HG02973 (cell line): ENCODE measurements around the gene PEG3.

ENCODE experiments used
- ATAC-seq: cut with Tn5 transposase; IDR thresholded peaks from one replicate; pipeline ENCODE4 v1.9.1; 2021; ENCODE audit warnings: moderate library complexity; ENCODE audit not compliant: unreplicated experiment

PEG3 gene

DNA sequence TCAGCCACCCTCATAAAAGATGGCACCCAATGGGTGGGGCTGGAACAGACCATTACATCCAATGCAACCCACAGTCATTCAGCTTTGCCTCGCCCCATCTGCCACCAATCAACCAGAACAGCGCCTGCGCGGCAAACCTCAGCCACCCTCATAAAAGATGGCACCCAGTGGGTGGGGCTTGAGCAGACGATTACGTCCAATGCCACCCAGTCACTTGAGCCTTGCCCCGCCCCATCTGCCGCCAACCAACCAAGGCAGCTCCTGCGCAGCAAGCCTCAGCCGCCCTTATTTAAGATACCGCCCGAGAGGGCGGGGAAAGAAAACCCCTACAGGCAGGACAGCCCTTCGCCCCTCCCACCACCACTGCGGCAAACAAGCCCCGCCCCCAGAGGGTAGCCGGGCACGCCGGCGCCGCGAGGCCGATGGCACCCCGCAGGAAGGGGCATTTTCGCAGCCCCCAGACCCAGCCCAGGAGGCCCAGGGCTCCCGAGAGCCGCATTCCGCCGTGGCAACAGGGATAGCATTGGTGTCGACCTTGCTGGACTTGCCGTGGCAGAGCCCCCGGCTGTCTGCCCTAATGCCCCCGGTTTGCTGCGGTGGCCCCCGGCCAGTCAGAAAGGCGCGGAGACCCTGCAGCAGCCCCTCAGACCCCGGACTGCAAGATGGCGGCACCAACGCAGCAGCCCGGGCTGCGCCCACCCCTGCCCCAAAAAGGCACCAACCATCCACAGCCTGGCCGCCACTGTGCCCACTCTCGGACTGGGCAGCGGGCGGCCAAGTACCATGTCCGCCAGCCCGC is 675 bp downstream of the PEG3 start:
- no peak for ATAC-seq

DNA sequence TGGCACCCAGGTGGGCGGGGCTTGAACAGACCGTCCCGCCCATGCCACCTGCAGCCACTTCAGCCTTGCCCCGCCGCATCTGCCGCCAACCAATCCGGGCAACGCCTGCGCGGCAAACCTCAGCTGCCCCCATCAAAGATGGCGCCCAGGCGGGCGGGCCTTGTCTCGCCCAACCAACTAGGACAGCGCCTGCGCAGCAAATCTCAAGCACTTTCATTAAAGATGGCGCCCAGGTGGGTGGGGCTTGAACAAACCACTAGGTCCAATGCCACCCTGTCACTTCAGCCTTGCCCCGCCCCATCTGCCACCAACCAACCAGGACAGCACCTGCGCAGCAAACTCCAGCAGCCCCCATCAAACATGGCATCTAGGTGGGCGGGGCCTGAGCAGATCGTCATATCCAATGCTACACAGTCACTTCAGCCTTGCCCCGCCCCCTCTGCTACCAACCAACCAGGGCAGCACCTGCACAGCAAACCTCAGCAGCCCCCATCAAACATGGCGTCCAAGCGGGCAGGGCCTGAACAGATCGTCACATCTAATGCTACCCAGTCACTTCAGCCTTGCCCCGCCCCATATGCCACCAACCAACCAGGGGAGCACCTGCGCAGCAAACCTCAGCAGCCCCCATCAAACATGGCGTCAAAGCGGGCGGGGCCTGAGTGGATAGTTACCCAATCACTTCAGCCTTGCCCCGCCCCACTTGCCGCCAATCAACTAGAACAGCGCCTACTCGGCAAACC is 1.4 kb downstream of the PEG3 start:
- ATAC-seq, result no peak

DNA sequence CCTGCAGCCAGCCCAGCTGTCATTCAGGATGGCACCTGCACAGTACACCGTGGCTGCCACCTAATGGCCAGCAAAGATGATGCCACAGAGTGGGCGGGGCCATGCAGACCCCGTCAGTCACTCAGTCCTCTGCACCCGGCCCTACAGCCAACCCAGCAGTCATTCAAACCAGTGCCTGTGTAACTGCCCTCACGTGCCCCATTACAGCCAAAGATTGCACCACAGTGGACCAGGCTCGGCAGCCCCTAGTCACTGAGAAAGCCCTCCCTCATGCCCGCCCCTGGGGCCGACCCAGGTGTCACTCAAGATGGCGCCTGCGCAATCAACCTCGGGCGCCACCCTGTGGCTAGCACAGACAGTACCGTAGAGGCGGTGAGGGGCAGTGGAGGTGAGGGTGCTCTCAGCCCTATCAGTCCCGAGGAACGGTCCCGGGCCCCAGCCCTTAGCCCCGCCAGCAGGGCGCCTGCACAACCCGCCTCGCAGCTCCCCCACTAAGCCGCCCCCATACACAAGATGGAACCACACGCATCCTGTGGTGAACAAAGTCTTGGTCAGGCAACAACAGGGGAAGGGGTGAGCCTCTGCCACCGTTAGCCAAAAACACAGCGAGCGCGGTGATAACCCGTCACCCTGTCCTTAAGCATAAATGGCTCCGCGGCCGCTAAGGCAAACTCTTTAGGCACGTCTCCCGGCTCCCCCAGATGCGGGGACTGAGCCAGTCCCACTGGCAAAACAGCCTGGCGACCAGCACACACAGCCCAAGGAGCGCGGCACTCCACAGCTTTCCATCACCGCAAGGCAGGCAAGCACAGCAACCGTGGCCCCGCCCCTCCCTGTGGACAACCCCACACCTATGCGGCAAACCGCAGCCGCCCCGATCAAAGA is 2.3 kb downstream of the PEG3 start:
- ATAC-seq, result no peak

DNA sequence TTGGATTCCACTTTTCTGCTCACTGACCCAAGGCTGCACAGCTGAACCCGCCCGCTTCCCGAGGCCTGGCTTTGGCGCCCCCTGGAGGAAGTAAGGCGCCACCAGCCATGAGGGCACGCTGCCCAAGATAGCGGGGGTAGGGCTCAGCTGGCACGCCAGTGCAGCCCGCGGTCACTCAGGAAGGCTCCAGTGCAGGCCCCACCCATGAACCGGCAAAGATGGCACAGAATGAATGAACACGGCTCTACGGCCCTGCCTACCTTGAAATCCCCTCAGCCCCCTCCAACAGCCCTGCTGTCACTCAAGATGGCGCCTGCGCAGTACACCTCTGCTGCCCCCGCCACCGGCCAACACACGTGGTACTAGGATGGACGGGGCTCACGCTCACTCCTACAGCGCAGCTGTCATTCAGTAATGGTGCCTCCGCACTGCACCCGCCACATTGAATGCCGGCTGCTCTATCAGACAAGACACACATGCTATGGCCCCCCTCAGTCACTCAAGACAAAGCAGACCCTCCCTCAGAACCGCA is 3.0 kb downstream of the PEG3 start:
- no peak for ATAC-seq

DNA sequence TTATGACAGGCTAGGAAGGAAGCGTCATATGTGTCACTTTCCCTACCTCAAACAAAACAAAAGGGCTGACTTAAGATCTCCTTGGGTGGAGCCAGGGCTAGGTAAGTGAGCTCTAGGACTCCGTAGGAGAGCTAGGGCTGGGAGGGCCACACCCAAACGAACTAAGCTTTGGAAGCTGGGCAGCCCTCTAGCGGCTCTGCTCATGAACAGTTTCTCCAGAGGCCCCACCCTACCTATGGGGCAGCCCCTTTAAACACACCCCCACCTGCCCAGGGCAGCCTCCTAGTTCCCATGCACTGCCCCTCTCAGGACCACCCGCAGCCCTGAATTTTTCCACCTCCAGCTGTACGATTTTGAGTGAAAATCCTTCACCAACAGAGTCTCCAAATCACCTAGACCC is 3.5 kb downstream of the PEG3 start:
- no peak for ATAC-seq

DNA sequence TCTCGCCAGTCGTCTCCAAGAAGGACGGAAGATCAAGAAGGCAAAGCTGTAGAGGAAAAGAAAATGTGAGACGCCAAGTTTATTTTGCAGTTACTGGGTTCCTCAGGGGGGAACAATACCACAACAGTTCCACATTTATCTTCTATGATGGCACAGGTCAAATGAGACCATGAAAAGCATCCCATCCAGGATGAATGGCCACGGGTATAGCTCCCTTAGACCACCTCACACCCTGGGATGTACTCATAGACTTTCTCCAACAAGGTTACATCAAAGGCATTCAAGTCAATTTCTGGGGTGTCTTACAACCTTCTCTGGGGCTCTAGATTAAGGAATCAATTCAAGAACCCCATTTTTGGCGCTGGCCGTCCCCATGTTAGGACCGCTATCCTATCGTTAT is 4.5 kb downstream of the PEG3 start:
- no peak for ATAC-seq

DNA sequence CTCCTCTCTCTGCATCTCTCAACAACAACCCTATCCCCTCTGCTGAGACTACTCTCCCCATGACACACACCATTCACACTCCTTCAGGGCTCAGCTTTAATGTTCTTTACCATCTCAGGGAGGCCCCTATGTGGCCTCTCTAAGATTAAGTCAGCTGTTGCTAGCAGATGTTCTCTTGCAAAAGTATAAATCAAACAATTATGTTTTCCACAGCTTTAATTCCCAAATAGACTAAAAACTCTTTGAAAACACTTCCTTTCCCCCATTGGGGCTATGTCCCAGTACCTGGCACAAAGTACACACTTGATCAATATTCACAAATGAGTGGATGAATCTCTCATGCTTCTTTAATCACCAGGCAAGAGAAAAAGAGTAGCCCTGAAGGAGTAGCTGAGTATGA is 5.1 kb downstream of the PEG3 start:
- ATAC-seq, result no peak

DNA sequence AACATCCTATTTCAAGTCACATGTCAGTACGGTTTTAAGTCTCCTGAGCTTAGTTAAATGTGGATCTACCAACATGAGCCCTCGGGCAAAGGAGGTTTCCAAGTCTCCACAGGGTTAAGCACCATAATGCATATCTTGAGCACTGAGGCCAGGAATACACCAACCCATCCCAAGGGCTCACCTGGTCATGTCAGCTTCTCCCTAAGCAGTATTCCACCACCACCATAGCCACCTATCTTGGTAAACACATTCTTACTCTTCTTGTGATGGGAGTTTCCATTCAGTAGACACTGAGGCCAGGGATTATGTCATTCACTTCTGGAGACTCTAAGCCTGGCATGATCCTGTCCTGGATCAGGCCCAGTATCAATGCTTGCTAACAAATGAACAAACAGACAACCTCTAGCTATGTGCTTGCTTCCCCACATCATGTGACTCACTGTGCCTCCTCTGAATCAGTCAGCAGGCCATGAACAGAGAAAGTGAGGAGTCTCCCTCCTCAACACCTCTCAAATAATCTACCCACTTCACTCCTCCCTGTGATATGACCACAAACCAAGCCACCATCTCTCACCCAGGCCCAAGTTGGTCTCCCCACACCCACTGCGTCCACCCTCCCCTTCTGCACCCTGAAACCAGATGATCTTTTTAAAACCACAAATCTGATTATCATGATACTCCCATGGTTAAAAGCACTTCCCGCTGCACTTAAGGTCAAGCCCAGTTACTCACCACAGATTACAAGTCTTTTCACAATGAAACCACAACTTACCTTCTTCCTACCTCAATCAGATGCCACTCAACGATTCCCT is 5.8 kb downstream of the PEG3 start:
- ATAC-seq, result no peak

DNA sequence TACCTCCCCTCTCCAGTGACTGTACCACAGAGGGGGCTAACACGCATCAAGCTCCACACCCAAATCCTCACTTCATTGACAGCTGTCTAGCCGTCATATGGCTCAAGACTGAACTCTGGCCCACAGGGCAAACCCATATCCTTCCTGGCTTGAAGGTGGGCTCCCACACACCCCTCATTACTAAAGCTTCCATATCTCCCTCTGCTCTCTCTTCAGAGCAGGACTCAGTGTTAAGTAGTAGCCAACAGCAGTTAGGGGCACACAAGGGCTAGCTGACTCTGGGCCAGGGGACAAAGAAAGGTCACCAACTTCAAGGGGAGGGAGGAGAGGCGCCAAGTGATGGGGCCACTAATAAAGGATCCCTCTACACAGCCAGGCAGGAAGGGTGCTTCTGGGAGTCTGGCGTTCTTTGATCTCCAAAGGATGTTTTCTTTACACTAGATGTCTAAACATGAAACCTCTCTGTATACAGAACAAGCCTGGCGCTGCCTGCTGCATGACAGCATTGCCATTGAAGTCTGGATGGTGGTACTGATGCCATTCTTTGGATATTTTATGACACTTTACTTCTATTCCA is 8.1 kb downstream of the PEG3 start:
- no peak for ATAC-seq

DNA sequence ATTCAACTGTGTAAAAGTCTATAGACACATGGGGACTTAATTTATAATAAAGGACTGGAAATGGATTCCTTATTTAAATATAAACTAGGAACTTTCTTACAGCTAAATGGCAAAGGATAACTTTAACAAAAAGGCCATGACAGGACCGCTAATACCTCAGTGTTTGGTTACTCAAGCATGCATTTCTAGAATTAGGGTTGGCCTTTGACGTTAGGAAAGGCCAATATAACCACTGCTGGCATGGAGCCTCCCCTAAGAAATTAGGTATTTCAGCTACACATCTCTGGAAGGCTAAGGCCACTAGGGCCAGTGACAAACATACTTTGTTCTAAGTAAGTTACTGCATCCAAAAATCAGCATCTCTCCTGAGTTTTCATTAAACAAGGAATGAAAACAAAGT is 9.3 kb downstream of the PEG3 start:
- no peak for ATAC-seq

DNA sequence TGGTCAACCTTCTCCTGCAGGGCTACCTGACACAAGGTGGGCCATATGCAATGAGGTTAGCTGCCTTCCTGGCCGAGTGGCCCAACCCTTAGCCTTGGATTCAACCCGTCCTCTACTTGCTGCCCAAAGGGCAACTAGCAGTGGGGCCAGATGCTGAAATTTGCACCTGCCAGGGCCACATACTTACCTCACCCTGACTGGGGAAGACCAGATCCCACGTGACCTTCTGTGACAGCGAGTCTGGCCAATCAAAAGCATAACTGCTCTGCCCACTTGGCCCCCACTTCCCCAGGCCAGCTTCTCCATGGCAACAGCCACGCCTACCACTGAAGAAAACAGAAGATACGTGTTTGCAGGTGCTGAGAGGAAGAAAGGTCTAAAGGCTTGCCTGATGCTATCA is 10.9 kb downstream of the PEG3 start:
- no peak for ATAC-seq

DNA sequence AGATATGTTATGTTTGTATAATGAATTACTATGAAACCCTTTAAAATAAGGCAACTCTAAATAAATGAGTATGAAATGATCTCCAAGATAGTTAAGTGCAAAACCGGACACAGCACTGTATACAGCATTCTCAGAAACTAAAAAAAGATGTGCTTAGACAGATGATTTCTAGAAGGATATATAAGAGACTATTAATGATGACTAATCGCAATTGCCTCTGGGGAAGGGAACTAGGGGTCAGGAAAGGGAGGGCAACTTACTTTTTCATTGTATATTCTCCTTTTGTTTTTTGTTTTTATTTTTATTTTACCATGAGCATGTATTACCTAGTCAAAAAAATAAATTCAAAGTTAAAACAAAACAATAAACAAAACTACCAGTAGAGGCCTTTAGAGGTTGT is 12.8 kb downstream of the PEG3 start:
- no peak for ATAC-seq

DNA sequence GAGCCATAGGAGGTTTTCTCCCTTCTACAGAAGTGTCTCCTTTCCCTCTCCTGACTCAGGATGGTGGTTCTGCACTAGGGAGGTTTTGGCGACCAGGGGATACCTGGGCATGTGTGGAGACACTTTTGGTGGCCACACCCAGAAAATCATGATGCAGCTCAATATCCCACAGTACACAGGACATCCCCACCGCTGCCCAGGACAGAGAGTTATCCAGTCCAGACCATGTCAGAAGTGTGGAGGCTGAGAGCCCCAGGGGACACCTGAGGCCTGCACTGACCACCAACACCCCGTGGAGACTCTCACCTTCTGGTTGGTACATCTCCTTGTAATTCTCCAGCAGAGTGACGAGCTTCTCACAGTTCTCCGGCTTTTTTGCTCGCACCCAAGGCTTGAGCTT is 16.6 kb downstream of the PEG3 start:
- ATAC-seq, result no peak

DNA sequence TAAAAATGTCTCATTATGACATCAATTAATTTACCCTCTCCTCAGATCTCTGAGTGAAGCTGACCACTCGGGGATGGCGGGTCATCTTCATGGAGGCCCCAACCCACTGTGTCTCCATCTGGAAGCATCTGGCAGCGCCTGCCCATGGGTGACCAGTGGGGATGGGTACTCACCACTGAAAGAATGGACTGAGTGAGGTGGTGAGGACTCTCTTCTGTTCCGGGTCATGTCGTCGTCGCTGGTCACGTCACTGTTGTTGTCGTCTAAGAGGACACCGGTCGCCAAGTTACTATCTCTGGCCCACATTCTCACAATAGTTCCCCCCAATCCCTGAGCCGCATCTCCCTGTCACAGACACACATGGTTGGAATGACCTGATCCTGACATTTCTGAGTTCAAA is 17.1 kb downstream of the PEG3 start:
- ATAC-seq, result no peak

DNA sequence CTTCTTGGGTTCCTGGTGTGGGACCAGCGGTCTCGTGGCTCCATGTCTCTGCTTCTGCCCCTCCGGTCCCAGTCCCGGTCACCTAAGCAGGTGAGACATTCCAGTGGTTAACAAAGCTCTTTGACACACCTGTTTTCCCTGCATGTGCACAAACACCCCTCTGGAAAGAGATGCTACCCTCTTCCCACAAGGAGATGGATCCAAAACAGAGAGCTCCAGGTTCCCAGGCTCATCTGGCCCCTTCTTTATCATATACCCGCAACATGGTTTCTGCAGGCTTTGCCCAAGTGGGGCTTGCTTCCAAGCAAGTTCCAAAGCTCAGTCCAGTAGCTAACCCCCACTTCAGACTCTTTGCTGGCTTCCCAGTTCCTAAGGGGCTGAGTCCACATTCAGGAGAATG is 17.8 kb downstream of the PEG3 start:
- no peak for ATAC-seq

DNA sequence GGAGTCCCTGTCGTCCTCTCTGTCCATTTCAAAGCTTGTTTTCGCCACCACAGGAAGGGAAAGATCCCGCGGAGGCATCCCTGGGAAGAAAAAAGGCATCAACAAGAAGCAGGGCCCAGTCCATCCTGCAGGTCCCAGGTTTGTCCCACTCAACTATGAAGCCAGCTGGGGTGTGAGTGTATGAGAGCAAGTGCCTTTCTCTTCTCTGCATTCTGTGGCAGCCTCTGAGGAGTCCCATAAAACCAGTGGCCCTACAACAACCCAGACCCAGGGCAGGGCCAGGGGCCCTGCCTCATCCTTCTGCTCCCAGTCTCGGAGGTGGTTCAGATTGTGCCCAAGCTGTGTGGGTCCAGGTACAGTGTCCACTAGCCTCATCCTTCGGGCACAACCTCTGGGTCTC is 18.9 kb downstream of the PEG3 start:
- no peak for ATAC-seq

DNA sequence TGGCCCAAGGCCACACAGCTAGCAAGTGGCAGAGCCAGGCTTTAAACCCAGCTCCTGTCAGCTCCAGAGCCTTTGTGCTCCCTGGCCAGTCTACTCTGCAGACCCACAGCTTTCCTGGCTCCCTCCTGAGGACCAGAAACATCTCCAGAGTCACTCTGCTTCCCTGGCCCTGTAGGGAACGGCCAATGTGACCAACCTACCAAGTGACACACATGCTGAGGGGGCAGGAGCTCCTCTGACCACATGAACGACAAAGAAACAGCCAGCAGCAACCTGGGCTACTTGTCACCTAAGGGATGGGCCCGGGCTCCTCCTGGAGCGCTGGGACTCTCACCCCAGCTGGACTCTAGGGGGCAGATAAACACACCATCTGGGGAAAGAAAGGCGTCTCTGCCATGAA is 19.3 kb downstream of the PEG3 start:
- no peak for ATAC-seq

DNA sequence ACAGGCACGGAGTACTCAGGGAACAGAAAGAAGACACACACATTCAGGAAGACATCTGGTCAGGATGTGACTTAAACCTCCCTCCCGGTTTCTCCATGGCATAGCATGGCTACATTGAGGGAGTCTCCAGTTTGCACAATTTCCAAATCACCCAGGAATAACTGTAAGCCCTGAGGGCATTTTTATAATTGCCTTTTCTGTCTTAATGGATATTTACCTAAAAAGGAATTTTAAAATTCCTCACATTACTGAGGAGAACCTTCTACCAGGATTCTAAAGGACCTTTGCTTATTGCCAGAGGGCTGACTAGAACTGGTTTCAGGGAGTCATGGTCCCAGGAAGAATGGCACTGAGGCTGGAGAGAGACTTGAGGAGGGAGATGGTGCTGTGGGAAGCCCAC is 21.4 kb downstream of the PEG3 start:
- no peak for ATAC-seq

DNA sequence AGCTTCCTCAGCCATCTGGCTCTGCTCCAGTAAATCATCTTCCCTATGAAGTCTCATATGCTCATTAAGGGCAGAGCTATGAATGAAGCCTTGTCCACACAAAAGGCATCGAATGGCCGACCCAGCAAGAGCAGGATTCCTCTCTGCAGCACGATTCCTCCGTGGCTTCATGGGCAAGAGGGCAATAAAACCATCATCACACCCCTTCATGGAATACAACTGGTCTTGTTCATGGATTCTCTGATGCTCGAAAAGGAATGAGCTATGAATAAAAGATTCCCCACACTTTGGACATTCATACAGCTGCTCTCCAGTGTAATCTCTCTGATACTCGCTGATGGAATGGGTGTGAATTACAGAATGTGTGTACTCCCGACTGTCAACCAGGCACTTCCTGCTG is 25.9 kb downstream of the PEG3 start:
- no peak for ATAC-seq

DNA sequence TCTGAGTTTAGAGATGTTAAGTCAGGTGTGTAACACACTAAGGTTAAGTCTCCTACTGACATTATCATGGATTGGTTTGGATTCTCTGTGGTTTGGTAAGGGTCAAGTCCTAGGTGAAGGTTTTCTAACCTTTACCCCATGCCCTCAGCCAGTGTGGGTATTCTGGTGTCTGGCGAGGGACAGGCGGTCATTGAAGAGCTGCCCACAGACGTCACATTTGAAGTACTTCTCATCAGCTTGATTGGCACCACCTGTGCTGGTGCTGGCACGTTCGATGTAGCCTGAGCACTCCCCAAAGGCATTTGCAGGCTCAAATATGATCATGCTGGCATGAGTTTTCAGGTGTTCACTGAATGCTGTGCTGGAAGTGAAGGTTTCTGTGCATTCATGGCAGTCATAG is 27.0 kb downstream of the PEG3 start:
- no peak for ATAC-seq
